ENCODE measurements around the gene PRICKLE2.

PRICKLE2 gene

DNA sequence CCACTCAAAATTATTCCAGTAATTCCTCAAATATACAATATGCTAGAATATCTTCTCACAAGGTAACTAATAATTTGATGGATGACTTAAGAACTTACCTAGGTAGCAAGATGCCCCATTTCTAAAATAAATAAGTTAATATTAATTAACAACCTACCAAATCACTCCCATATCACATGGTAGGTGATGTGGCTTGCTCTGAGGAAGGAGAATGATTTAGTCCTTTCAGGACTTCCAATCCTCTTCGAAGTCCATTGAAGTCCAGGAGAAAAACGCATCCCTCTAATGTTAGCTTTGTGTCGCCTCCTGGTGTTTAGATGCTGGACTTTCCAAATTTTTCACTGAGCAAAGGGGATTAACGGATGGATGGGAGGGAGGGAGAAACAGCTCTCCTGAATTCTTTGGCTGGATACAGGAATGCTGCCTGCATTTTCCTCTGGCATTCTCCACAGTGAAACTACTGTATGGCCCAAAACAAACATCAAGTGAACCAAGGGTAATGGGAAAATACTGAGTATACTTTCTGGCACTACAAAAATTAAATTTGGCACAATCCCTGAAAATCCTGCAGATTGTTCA is 58.6 kb downstream of the PRICKLE2 start:
- TF ChIP-seq CTCF (IDR thresholded peaks at IDR 0.05; ENCODE audit: borderline replicate concordance, control extremely low read depth, extremely low read depth, insufficient read depth, missing control alignments): no peak
- in situ Hi-C loops (cut with MboI; ENCODE audit: low sequenced_read_pairs, unreplicated experiment): no loop called here
- no peak for DNase-seq (ENCODE audit: low spot score)

GRCh38 chr3:64164349-64164748 is 60.9 kb downstream of the PRICKLE2 start:
- no peak for DNase-seq (ENCODE audit: low spot score)
- in situ Hi-C loops (cut with MboI; ENCODE audit: low sequenced_read_pairs, unreplicated experiment): no loop called here
- TF ChIP-seq CTCF (IDR thresholded peaks at IDR 0.05; ENCODE audit: borderline replicate concordance, control extremely low read depth, extremely low read depth, insufficient read depth, missing control alignments): no peak

GRCh38 chr3:64163755-64164148 is 61.5 kb downstream of the PRICKLE2 start:
- peak; percentile 37 for DNase-seq (ENCODE audit: low spot score)

DNA sequence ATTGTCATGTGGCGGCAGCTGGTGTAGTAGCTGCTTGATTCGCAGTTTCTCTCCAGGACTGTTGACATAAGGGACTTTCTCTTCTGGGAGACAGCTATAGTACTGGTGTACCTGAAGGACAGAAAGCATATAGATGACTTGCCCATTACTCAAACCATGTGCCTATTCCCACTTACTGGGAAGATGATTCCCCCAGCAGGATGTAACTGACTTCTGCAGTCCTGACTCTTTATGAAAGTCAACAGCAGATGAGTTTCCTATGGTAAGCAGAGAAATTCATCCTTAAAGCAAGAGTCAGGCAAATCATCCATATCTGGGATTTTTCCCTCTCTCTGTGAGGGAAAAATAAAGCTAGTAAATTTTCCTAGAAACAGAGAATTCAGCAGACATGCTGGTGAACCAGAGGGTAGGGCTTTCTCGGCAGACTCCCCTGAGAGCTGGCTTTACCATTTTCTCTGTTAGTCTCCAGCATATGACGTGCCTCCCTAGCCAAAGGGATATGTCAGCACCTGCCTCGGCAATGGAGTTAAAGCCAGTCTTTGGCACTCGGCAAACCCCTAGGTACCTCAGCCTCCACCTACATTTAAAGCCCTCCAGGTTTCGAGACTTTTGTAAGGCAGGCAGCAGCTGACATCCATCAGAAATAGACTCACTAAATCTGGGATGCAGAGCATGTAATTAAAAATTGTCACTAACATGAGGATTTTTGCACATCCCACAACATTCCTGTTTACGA is 62.1 kb downstream of the PRICKLE2 start:
- in situ Hi-C loops (cut with MboI; ENCODE audit: low sequenced_read_pairs, unreplicated experiment): no loop called here
- TF ChIP-seq CTCF (IDR thresholded peaks at IDR 0.05; ENCODE audit: borderline replicate concordance, control extremely low read depth, extremely low read depth, insufficient read depth, missing control alignments): no peak
- no peak for DNase-seq (ENCODE audit: low spot score)

More at GRCh38 chr3:64163755-64164148, 61.5 kb downstream of the PRICKLE2 start:
- TF ChIP-seq CTCF (IDR thresholded peaks at IDR 0.05; ENCODE audit: borderline replicate concordance, control extremely low read depth, extremely low read depth, insufficient read depth, missing control alignments): no peak
- in situ Hi-C loops (cut with MboI; ENCODE audit: low sequenced_read_pairs, unreplicated experiment): no loop called here

GRCh38 chr3:64161481-64161952 is 63.7 kb downstream of the PRICKLE2 start:
- in situ Hi-C loops (cut with MboI; ENCODE audit: low sequenced_read_pairs, unreplicated experiment): no loop called here
- no peak for DNase-seq (ENCODE audit: low spot score)
- TF ChIP-seq CTCF (IDR thresholded peaks at IDR 0.05; ENCODE audit: borderline replicate concordance, control extremely low read depth, extremely low read depth, insufficient read depth, missing control alignments): no peak

- in situ Hi-C loops (cut with MboI; ENCODE audit: low sequenced_read_pairs, unreplicated experiment): no loop called here
- no peak for DNase-seq (ENCODE audit: low spot score)
- no peak for TF ChIP-seq CTCF (IDR thresholded peaks at IDR 0.05; ENCODE audit: borderline replicate concordance, control extremely low read depth, extremely low read depth, insufficient read depth, missing control alignments)
Observed at GRCh38 chr3:64160000-64160695, 65.1 kb downstream of the PRICKLE2 start.

Data from GM13976 (cell line).